Stomach (tissue), 4 donors: ENCODE data around the gene MYO3B.

Experiments used
- POLR2A ChIP-seq, 4 donors: fragments of 450-650 bp; IDR thresholded peaks; one replicate each; pipeline ENCODE4 v1.6.1; 2016; ENCODE audit warnings: antibody characterized with exemption in 4 of 4, control low read depth in 2 of 4, mild to moderate bottlenecking in 1 of 4, moderate library complexity in 1 of 4
- TF ChIP-seq, protein P1 (sequence below), 7 experiments: fragments of 450-650 bp in 4 of 7; fragments of 200-600 bp in 3 of 7; sonication (generic) in 3 of 7; IDR thresholded peaks; one replicate each; pipeline ENCODE4 v1.5.1; 2016 to 2019; ENCODE audit warnings: antibody characterized with exemption in 7 of 7, control low read depth in 2 of 7, mild to moderate bottlenecking in 1 of 7

GRCh38 chr2:170236680-170237047 is 58.7 kb downstream of the MYO3B start:
- TF ChIP-seq, protein P1, sequence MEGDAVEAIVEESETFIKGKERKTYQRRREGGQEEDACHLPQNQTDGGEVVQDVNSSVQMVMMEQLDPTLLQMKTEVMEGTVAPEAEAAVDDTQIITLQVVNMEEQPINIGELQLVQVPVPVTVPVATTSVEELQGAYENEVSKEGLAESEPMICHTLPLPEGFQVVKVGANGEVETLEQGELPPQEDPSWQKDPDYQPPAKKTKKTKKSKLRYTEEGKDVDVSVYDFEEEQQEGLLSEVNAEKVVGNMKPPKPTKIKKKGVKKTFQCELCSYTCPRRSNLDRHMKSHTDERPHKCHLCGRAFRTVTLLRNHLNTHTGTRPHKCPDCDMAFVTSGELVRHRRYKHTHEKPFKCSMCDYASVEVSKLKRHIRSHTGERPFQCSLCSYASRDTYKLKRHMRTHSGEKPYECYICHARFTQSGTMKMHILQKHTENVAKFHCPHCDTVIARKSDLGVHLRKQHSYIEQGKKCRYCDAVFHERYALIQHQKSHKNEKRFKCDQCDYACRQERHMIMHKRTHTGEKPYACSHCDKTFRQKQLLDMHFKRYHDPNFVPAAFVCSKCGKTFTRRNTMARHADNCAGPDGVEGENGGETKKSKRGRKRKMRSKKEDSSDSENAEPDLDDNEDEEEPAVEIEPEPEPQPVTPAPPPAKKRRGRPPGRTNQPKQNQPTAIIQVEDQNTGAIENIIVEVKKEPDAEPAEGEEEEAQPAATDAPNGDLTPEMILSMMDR (IDR thresholded peaks at IDR 0.05): no peak
- TF ChIP-seq POLR2A (IDR thresholded peaks at IDR 0.05): no peak
